HepG2 (cell line): ENCODE data around the gene ALDH3A1. TPM values are rescaled to one million over a fixed set of nuclear protein-coding genes. Genes with fewer than 3 reads are reported as not detected.

Experiments used
- ATAC-seq: fragments of 200-7000 bp; cut with Tn5 transposase; 3 replicates; pipeline ENCODE4 v1.9.1; 2020; ENCODE audit warnings: mild to moderate bottlenecking, moderate library complexity
- BruUV-seq: library from RNA; stranded (reverse); fragments of 400-500 nt; replicated peaks from 2 replicates; lab custom pipeline; 2021; lab: Mats Ljungman, UMichigan
- CTCF ChIA-PET: fragments of 300-600 bp; formaldehyde crosslinking; extraction: SDS; loops from one replicate; lab custom pipeline; 2021; ENCODE audit warnings: low total read pairs, inconsistent platforms, low intra/inter-chr PET ratio; lab: Yijun Ruan, JAX
- POLR2A ChIA-PET: fragments of 350-600 bp; sonication (Branson Sonifier 250); formaldehyde crosslinking; loops from one replicate; lab custom pipeline; 2020; ENCODE audit warnings: antibody characterized with exemption, inconsistent platforms; lab: Yijun Ruan, JAX
- DNase-seq: peaks from one replicate; pipeline ENCODE4 v3.0.0-alpha.2; 2015; ENCODE audit warnings: low spot score
- FAIRE-seq: peaks from 3 replicates; lab custom pipeline; 2011; peaks lifted over from hg19 to GRCh38; lab: Jason Lieb, UNC
- H2AFZ ChIP-seq: one replicate; pipeline ENCODE4 v1.6.1; 2011; ENCODE audit warnings: low read length, inconsistent platforms
- H3K27ac ChIP-seq: fragments of 300-600 bp; 3 replicates; pipeline ENCODE4 v1.8.0; 2011; ENCODE audit warnings: mixed run types, mild to moderate bottlenecking, mixed read lengths, low read length, inconsistent platforms; ENCODE audit not compliant: insufficient read depth; ENCODE audit errors: extremely low read length
- H3K27me3 ChIP-seq, 2 experiments: fragments of 200-600 bp in 1 of 2; 2 replicates in 1 of 2; 3 replicates in 1 of 2; pipeline versions ENCODE4 v1.6.0 to v1.8.0; 2011; ENCODE audit warnings: low read length in 2 of 2, mild to moderate bottlenecking in 2 of 2, moderate library complexity in 2 of 2, inconsistent platforms in 1 of 2; ENCODE audit not compliant: insufficient read depth in 2 of 2, control insufficient read depth in 1 of 2
- H3K36me3 ChIP-seq, 2 experiments: fragments of 200-600 bp in 1 of 2; replicated peaks in 1 of 2; 2 replicates in 1 of 2; 3 replicates in 1 of 2; pipeline versions ENCODE4 v1.5.1 to v1.8.0; 2011; ENCODE audit warnings: low read length in 2 of 2, inconsistent platforms in 1 of 2; ENCODE audit not compliant: insufficient read depth in 2 of 2, control insufficient read depth in 1 of 2
- H3K4me1 ChIP-seq: 2 replicates; pipeline ENCODE4 v1.5.1; 2012; ENCODE audit warnings: low read length, inconsistent platforms; ENCODE audit not compliant: insufficient read depth
- H3K4me2 ChIP-seq: 2 replicates; pipeline ENCODE4 v1.6.0; 2011; ENCODE audit warnings: low read depth, low read length, inconsistent platforms
- H3K4me3 ChIP-seq, 3 experiments: fragments of 200-600 bp in 1 of 3; sonication (generic), shearing (Covaris generic) in 1 of 3; replicated peaks in 1 of 3; 2 replicates each; pipeline ENCODE4 v1.5.1; 2011 to 2016; ENCODE audit warnings: low read length in 3 of 3, inconsistent platforms in 2 of 3, low read depth in 2 of 3, mild to moderate bottlenecking in 2 of 3, control low read depth in 1 of 3, mixed read lengths in 1 of 3; ENCODE audit not compliant: insufficient read depth in 1 of 3
- H3K79me2 ChIP-seq: one replicate; pipeline ENCODE4 v1.6.1; 2011; ENCODE audit warnings: low read length, inconsistent platforms; ENCODE audit not compliant: insufficient read depth
- H3K9ac ChIP-seq: 2 replicates; pipeline ENCODE4 v1.6.0; 2011; ENCODE audit warnings: mild to moderate bottlenecking, low read depth, low read length, inconsistent platforms; ENCODE audit not compliant: insufficient read depth
- H3K9me3 ChIP-seq: 2 replicates; pipeline ENCODE4 v1.5.1; 2012; ENCODE audit warnings: mild to moderate bottlenecking, low read length
- H4K20me1 ChIP-seq: 2 replicates; pipeline ENCODE4 v1.6.0; 2011; ENCODE audit warnings: inconsistent platforms, mild to moderate bottlenecking, low read length, moderate library complexity; ENCODE audit not compliant: insufficient read depth
- MEIS1 ChIP-seq: sonication (generic); formaldehyde crosslinking; IDR thresholded peaks from 2 replicates; pipeline ENCODE4 v1.9.0; 2021; ENCODE audit warnings: mild to moderate bottlenecking, missing genetic modification reagents, moderate library complexity, borderline replicate concordance
- MTF1 ChIP-seq: sonication (generic); formaldehyde crosslinking; IDR thresholded peaks from 2 replicates; pipeline ENCODE4 v1.5.0; 2020; ENCODE audit warnings: missing genetic modification reagents
- RFXANK ChIP-seq: IDR thresholded peaks from 2 replicates; pipeline ENCODE4 v1.6.1; 2016
- ZNF549 ChIP-seq: sonication (generic); formaldehyde crosslinking; IDR thresholded peaks from 2 replicates; pipeline ENCODE4 v1.5.0; 2020; ENCODE audit warnings: missing genetic modification reagents
- WGBS: methylation state at CpG from one replicate; pipeline ENCODE4 v1.1.6; 2017; ENCODE audit warnings: low lambda C conversion rate; 5-methylcytosine and 5-hydroxymethylcytosine counted together
- in situ Hi-C: cut with HindIII; loops from 2 replicates; pipeline ENCODE4 v1.10.0; 2017; ENCODE audit warnings: low pct_unique_long_range_greater_than_20kb; ENCODE audit not compliant: extremely low pct_ligation_motif_present
- intact Hi-C: fragments of 100-400 bp; cut with micrococcal nuclease; formaldehyde crosslinking; loops from one replicate; pipeline ENCODE4 v1.10.0; 2022; ENCODE audit not compliant: unreplicated experiment
- polyA plus RNA-seq, 8 experiments: library from polyadenylated mRNA; depleted of rRNA in 3 of 8; stranded (reverse) in 7 of 8; unstranded in 1 of 8; fragments of >200 nt; fragmentation: Illumina TruSeq in 4 of 8; extraction: Trizol in 4 of 8; gene quantifications; 2 replicates each; pipeline versions ENCODE4 v1.2.1 to v1.2.3, GENCODE V29; 2011 to 2016; ENCODE audit warnings: low read depth in 4 of 8, missing spikeins in 1 of 8, mixed read lengths in 1 of 8; ENCODE audit not compliant: insufficient read depth in 1 of 8
- total RNA-seq, 5 experiments: library from RNA; depleted of rRNA; stranded (reverse); fragments of >200 nt; fragmentation: Illumina TruSeq; extraction: Trizol; gene quantifications; 2 replicates each; pipeline ENCODE4 v1.2.3, GENCODE V29; 2016; ENCODE audit warnings: low read depth in 1 of 5
- TF ChIP-seq, protein P1 (sequence below): sonication (generic); formaldehyde crosslinking; IDR thresholded peaks from 2 replicates; pipeline ENCODE4 v1.5.0; 2020; ENCODE audit warnings: mild to moderate bottlenecking, low read depth, missing genetic modification reagents, borderline replicate concordance
- TF ChIP-seq, protein P2 (sequence below): sonication (generic); formaldehyde crosslinking; IDR thresholded peaks from 2 replicates; pipeline ENCODE4 v1.4.0; 2020; ENCODE audit warnings: missing genetic modification reagents

The ALDH3A1 gene
- total and polyA plus RNA-seq, 2 of the 13 experiments (the other 11 are each of a cell fraction or from before 2014, with no cell fraction given), result 0.07 to 0.62 TPM

DNA sequence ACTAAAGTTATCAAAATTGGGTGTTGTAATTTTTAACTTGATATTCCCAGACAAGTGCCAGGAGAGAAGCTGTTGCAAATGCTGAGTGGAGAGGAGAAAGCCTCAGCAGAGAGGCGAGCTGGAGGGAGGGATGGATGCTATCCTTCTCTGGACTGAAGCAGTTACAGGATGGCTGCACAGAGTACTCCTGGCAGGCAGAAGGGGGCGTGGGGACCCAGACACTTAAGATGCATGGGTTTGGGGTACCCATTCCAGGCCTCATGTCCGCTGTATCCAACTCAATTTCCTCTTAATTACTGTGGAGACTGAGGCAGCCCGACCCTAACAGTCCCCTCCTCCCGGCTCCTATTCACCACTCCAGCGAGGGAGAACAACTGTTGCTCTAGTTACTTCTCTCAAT lies 25.4 kb upstream of the ALDH3A1 start:
- Histone ChIP-seq H3K27ac (no peak overlapping the region), H3K27me3 (peaks cover 0 to 28% of the 10 kb centered on the region in 2 experiments; a peak in 2 of 5 replicates), H3K79me2 (no peaks in the 10 kb centered on the region), H4K20me1 (no peaks in the 10 kb centered on the region), H3K4me3 (no peak overlapping the region), H3K9me3 (no peaks in the 10 kb centered on the region), H3K4me1 (peaks cover 13% of the 10 kb centered on the region), H2AFZ (no peak overlapping the region), H3K36me3 (no peaks in the 10 kb centered on the region), H3K4me2 (no peak overlapping the region), H3K9ac (no peak overlapping the region)
- TF ChIP-seq, protein P1, sequence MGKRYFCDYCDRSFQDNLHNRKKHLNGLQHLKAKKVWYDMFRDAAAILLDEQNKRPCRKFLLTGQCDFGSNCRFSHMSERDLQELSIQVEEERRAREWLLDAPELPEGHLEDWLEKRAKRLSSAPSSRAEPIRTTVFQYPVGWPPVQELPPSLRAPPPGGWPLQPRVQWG (CRISPR knock-in tag), result no peak
- TF ChIP-seq MTF1 (CRISPR knock-in tag) (no peak), ZNF549 (CRISPR knock-in tag) (no peak), RFXANK (no peak), MEIS1 (no peak)
- TF ChIP-seq, protein P2, sequence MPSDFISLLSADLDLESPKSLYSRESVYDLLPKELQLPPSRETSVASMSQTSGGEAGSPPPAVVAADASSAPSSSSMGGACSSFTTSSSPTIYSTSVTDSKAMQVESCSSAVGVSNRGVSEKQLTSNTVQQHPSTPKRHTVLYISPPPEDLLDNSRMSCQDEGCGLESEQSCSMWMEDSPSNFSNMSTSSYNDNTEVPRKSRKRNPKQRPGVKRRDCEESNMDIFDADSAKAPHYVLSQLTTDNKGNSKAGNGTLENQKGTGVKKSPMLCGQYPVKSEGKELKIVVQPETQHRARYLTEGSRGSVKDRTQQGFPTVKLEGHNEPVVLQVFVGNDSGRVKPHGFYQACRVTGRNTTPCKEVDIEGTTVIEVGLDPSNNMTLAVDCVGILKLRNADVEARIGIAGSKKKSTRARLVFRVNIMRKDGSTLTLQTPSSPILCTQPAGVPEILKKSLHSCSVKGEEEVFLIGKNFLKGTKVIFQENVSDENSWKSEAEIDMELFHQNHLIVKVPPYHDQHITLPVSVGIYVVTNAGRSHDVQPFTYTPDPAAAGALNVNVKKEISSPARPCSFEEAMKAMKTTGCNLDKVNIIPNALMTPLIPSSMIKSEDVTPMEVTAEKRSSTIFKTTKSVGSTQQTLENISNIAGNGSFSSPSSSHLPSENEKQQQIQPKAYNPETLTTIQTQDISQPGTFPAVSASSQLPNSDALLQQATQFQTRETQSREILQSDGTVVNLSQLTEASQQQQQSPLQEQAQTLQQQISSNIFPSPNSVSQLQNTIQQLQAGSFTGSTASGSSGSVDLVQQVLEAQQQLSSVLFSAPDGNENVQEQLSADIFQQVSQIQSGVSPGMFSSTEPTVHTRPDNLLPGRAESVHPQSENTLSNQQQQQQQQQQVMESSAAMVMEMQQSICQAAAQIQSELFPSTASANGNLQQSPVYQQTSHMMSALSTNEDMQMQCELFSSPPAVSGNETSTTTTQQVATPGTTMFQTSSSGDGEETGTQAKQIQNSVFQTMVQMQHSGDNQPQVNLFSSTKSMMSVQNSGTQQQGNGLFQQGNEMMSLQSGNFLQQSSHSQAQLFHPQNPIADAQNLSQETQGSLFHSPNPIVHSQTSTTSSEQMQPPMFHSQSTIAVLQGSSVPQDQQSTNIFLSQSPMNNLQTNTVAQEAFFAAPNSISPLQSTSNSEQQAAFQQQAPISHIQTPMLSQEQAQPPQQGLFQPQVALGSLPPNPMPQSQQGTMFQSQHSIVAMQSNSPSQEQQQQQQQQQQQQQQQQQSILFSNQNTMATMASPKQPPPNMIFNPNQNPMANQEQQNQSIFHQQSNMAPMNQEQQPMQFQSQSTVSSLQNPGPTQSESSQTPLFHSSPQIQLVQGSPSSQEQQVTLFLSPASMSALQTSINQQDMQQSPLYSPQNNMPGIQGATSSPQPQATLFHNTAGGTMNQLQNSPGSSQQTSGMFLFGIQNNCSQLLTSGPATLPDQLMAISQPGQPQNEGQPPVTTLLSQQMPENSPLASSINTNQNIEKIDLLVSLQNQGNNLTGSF, result no peak
- FAIRE-seq, result no peak
- 5% methylated on average over 6 of the region's 6 CpGs for WGBS
- no TSS peak for BruUV-seq
- ATAC-seq, result no peak
- no peak for DNase-seq
- in situ Hi-C loops, result no loop called here
- ChIA-PET CTCF (no interaction called here), POLR2A (no interaction called here)
- intact Hi-C loops, result no loop called here
